Peyer's patch (tissue), 4 donors: Measurements from ENCODE around the gene PAPSS1.

ENCODE experiments used
- CTCF ChIP-seq, 6 experiments: fragments of 450-650 bp in 4 of 6; fragments of 200-600 bp in 2 of 6; sonication (generic) in 1 of 6; IDR thresholded peaks; one replicate each; pipeline ENCODE4 v1.5.1; 2017 to 2019; ENCODE audit warnings: antibody characterized with exemption in 6 of 6, mild to moderate bottlenecking in 3 of 6, moderate library complexity in 1 of 6
- POLR2A ChIP-seq, 2 donors: fragments of 450-650 bp; IDR thresholded peaks; one replicate each; pipeline ENCODE4 v1.5.1; 2017; ENCODE audit warnings: antibody characterized with exemption in 2 of 2, mild to moderate bottlenecking in 2 of 2, moderate library complexity in 2 of 2

- TF ChIP-seq CTCF (IDR thresholded peaks at IDR 0.05): no peak
- no peak for TF ChIP-seq POLR2A (IDR thresholded peaks at IDR 0.05)
These were observed 35.9 kb upstream of the PAPSS1 start for GRCh38 chr4:107755841-107756356.
